GM23338 (cell line): Measurements from ENCODE around the gene MYO1E. TPM values are rescaled to one million over a fixed set of nuclear protein-coding genes. Genes with fewer than 3 reads are reported as not detected.

Experiments used
- ATAC-seq: fragments of 200-7000 bp; cut with Tn5 transposase; 3 replicates; pipeline ENCODE4 v1.9.1; 2020
- DNase-seq: peaks from one replicate; pipeline ENCODE4 v3.0.0-alpha.2; 2015; ENCODE audit warnings: low spot score
- H2AFZ ChIP-seq: fragments of 200-600 bp; sonication (generic); 2 replicates; pipeline ENCODE4 v1.8.0; 2016; ENCODE audit warnings: antibody characterized with exemption, mild to moderate bottlenecking, moderate library complexity
- H3F3A ChIP-seq: fragments of 200-600 bp; sonication (generic); replicated peaks from 2 replicates; pipeline ENCODE4 v1.8.0; 2017; ENCODE audit warnings: antibody characterized with exemption, mixed run types, low read depth
- H3K27ac ChIP-seq: fragments of 200-600 bp; sonication (generic); 2 replicates; pipeline ENCODE4 v1.6.1; 2016; ENCODE audit warnings: low read depth
- H3K27me3 ChIP-seq: fragments of 200-600 bp; sonication (generic); 2 replicates; pipeline ENCODE4 v1.8.0; 2016; ENCODE audit warnings: mild to moderate bottlenecking, mixed run types, moderate library complexity; ENCODE audit not compliant: insufficient read depth
- H3K36me3 ChIP-seq: fragments of 200-600 bp; sonication (generic); 2 replicates; pipeline ENCODE4 v1.8.0; 2016; ENCODE audit warnings: mild to moderate bottlenecking; ENCODE audit not compliant: insufficient read depth
- H3K4me1 ChIP-seq: fragments of 200-600 bp; sonication (generic); 2 replicates; pipeline ENCODE4 v1.8.0; 2016; ENCODE audit warnings: mild to moderate bottlenecking, moderate library complexity; ENCODE audit not compliant: insufficient read depth
- H3K4me2 ChIP-seq: fragments of 200-600 bp; sonication (generic); 2 replicates; pipeline ENCODE4 v1.7.1; 2017; ENCODE audit warnings: mixed run types
- H3K4me3 ChIP-seq: fragments of 200-600 bp; sonication (generic); 2 replicates; pipeline ENCODE4 v1.6.1; 2016; ENCODE audit warnings: mixed run types
- H3K79me2 ChIP-seq: fragments of 200-600 bp; sonication (generic); replicated peaks from 2 replicates; pipeline ENCODE4 v1.8.0; 2017; ENCODE audit warnings: mild to moderate bottlenecking; ENCODE audit not compliant: insufficient read depth
- H3K9me2 ChIP-seq: fragments of 200-600 bp; sonication (generic); 2 replicates; pipeline ENCODE4 v1.8.0; 2017; ENCODE audit not compliant: insufficient read depth
- H4K20me1 ChIP-seq: fragments of 200-600 bp; sonication (generic); replicated peaks from 2 replicates; pipeline ENCODE4 v1.8.0; 2017; ENCODE audit warnings: mild to moderate bottlenecking; ENCODE audit not compliant: insufficient read depth
- H3K27ac Mint-ChIP-seq: 2 replicates; pipeline ENCODE4 v1.8.0; 2020; ENCODE audit warnings: inconsistent platforms, mild to moderate bottlenecking, moderate library complexity, mixed read lengths
- H3K27me3 Mint-ChIP-seq: 3 replicates; pipeline ENCODE4 v1.8.0; 2022; ENCODE audit warnings: low read depth, mild to moderate bottlenecking, moderate library complexity, mixed read lengths, inconsistent platforms; ENCODE audit not compliant: insufficient read depth, poor library complexity
- H3K36me3 Mint-ChIP-seq: 3 replicates; pipeline ENCODE4 v1.8.0; 2021; ENCODE audit warnings: low read depth, mild to moderate bottlenecking, inconsistent platforms, moderate library complexity, mixed read lengths
- H3K4me1 Mint-ChIP-seq: 3 replicates; pipeline ENCODE4 v1.8.0; 2020; ENCODE audit warnings: mild to moderate bottlenecking, inconsistent platforms, mixed read lengths
- H3K4me3 Mint-ChIP-seq: 3 replicates; pipeline ENCODE4 v1.8.0; 2021; ENCODE audit warnings: moderate library complexity, mild to moderate bottlenecking, inconsistent platforms, mixed read lengths
- H3K9me3 Mint-ChIP-seq: 3 replicates; pipeline ENCODE4 v1.8.0; 2020; ENCODE audit warnings: moderate library complexity, mild to moderate bottlenecking, inconsistent platforms, mixed read lengths
- CREB1 ChIP-seq: fragments of 250-450 bp; sonication (Bioruptor Pico); IDR thresholded peaks from 2 replicates; pipeline ENCODE4 v1.5.0; 2020; ENCODE audit warnings: low read depth, mild to moderate bottlenecking, moderate library complexity
- CTCF ChIP-seq, 2 experiments: fragments of 200-600 bp in 1 of 2; sonication (generic) in 1 of 2; conservative IDR thresholded peaks; 2 replicates each; pipeline versions ENCODE4 v1.5.1 to v1.6.1; 2016 to 2017; ENCODE audit warnings: antibody characterized with exemption in 2 of 2, low read depth in 2 of 2, mild to moderate bottlenecking in 2 of 2, moderate library complexity in 1 of 2
- JUNB ChIP-seq: IDR thresholded peaks from one replicate; pipeline ENCODE4 v1.6.1; 2016; ENCODE audit warnings: antibody characterized with exemption; ENCODE audit not compliant: unreplicated experiment
- NANOG ChIP-seq: IDR thresholded peaks from 2 replicates; pipeline ENCODE4 v1.6.1; 2016; ENCODE audit warnings: antibody characterized with exemption, borderline replicate concordance
- POLR2AphosphoS5 ChIP-seq: IDR thresholded peaks from 2 replicates; pipeline ENCODE4 v1.6.1; 2016; ENCODE audit warnings: antibody characterized with exemption, low read depth
- STAT1 ChIP-seq: IDR thresholded peaks from one replicate; pipeline ENCODE4 v1.6.1; 2016; ENCODE audit warnings: antibody characterized with exemption; ENCODE audit not compliant: unreplicated experiment
- ZNF462 ChIP-seq: fragments of 250-450 bp; sonication (Bioruptor Pico); IDR thresholded peaks from 2 replicates; pipeline ENCODE4 v1.5.0; 2020; ENCODE audit warnings: mild to moderate bottlenecking, moderate library complexity
- polyA plus RNA-seq: library from polyadenylated mRNA; unstranded; fragments of >200 nt; fragmentation: Nextera tagmentation; extraction: Ambion mirVana; gene quantifications from 2 replicates; pipeline ENCODE4 v1.2.1, GENCODE V29; 2016
- total RNA-seq: library from RNA; depleted of rRNA; stranded (reverse); fragments of >200 nt; shearing (Covaris generic); gene quantifications from 2 replicates; pipeline ENCODE4 v1.2.3, GENCODE V29; 2014
- TF ChIP-seq, protein P1 (sequence below): IDR thresholded peaks from 2 replicates; pipeline ENCODE4 v1.6.1; 2016; ENCODE audit warnings: antibody characterized with exemption

Gene MYO1E
- total and polyA plus RNA-seq, 2 experiments from 2014 or later, result 68.3 to 131 TPM

DNA sequence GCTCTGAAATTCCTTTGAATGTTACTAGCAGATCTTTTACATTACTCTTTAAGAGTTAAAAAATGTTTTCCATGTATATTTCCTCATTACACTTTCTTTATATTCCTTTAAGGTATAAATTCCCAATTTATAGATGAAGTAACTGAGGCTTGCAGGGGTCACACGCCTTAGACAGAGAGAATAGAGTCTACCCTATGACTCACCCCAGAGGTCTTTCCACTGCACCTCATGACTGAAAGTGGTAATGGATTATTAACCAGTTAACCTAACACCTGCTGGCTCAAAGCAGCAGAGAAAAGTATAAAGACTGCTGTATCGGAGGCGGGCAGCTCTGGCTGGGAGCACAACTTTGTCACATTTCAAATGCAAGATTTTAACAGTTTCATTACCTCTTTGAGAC, 128.3 kb downstream of the MYO1E start (continued):
- TF ChIP-seq CREB1 (CRISPR knock-in tag), result no peak
- TF ChIP-seq, protein P1, sequence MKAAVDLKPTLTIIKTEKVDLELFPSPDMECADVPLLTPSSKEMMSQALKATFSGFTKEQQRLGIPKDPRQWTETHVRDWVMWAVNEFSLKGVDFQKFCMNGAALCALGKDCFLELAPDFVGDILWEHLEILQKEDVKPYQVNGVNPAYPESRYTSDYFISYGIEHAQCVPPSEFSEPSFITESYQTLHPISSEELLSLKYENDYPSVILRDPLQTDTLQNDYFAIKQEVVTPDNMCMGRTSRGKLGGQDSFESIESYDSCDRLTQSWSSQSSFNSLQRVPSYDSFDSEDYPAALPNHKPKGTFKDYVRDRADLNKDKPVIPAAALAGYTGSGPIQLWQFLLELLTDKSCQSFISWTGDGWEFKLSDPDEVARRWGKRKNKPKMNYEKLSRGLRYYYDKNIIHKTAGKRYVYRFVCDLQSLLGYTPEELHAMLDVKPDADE, result no peak

- Histone ChIP-seq H3K4me1 (no peaks in the 10 kb centered on the region), H3F3A (no peaks in the 10 kb centered on the region), H3K9me2 (no peaks in the 10 kb centered on the region), H3K79me2 (0 out of 2 replicates have a peak, but pooled peaks cover 9% of the 10 kb centered on the region), H3K27ac (no peak overlapping the region), H3K4me2 (no peak overlapping the region), H4K20me1 (no peaks in the 10 kb centered on the region), H2AFZ (no peak overlapping the region), H3K36me3 (peaks cover 5% of the 10 kb centered on the region; the same call in 1 of the 2 replicates), H3K4me3 (no peak overlapping the region), H3K27me3 (no peaks in the 10 kb centered on the region)
- H3K9me3 Mint-ChIP-seq, result no peaks in the 10 kb centered on the region
- H3K4me3 Mint-ChIP-seq, result no peak overlapping the region
- DNase-seq, result no peak
- H3K4me1 Mint-ChIP-seq, result peaks cover 6% of the 10 kb centered on the region
- TF ChIP-seq POLR2AphosphoS5, result no peak
- ATAC-seq, result no peak
- no peak overlapping the region for H3K27ac Mint-ChIP-seq
- H3K36me3 Mint-ChIP-seq, result no peaks in the 10 kb centered on the region
- peaks cover under 1% of the 10 kb centered on the region for H3K27me3 Mint-ChIP-seq
Measured at GRCh38 chr15:59243622-59244021, 129.0 kb downstream of the MYO1E start.

GRCh38 chr15:59242649-59243048, 130.0 kb downstream of the MYO1E start:
- Histone ChIP-seq H3K9me2 (no peaks in the 10 kb centered on the region), H4K20me1 (no peaks in the 10 kb centered on the region), H3K36me3 (peaks cover 5% of the 10 kb centered on the region; the same call in 1 of the 2 replicates), H3K27me3 (no peaks in the 10 kb centered on the region), H2AFZ (no peak overlapping the region), H3K4me3 (no peak overlapping the region), H3F3A (no peaks in the 10 kb centered on the region), H3K27ac (no peak overlapping the region), H3K4me2 (no peak overlapping the region), H3K4me1 (peaks cover 6% of the 10 kb centered on the region; the same call in 1 of the 2 replicates), H3K79me2 (0 out of 2 replicates have a peak, but pooled peaks cover 9% of the 10 kb centered on the region)
- Mint-ChIP-seq H3K36me3 (no peaks in the 10 kb centered on the region), H3K4me1 (peaks cover 11% of the 10 kb centered on the region), H3K27me3 (no peaks in the 10 kb centered on the region), H3K27ac (no peak overlapping the region), H3K4me3 (no peak overlapping the region), H3K9me3 (no peaks in the 10 kb centered on the region)
- ATAC-seq, result no peak
- DNase-seq, result no peak
- TF ChIP-seq ZNF462 (CRISPR knock-in tag) (no peak), STAT1 (no peak), CTCF (conservative IDR thresholded peaks at IDR 0.05; ENCODE audit: low read depth in 2 of 2) (no peak), NANOG (no peak), JUNB (no peak), CREB1 (CRISPR knock-in tag) (no peak)
- TF ChIP-seq, protein P1, result no peak
